ENCODE results near the gene POU3F1.

The POU3F1 gene

GRCh38 chr1:38073534-38074301 is 27.1 kb upstream of the POU3F1 start:
- Histone ChIP-seq H3K27ac (ENCODE audit: low read depth, low read length) (no peak overlapping the region), H3K4me1 (ENCODE audit: control insufficient read depth, insufficient read depth, low read length) (peaks cover 30% of the 10 kb centered on the region), H3K9ac (ENCODE audit: low read length) (peak overlapping the region; percentile 30), H3K9me3 (ENCODE audit: control insufficient read depth, insufficient read depth, low read depth, low read length) (no peaks in the 10 kb centered on the region), H3K27me3 (ENCODE audit: control insufficient read depth, insufficient read depth, low read length) (no peaks in the 10 kb centered on the region), H3K4me3 (ENCODE audit: low read depth, low read length) (no peak overlapping the region), H3K36me3 (ENCODE audit: control insufficient read depth, insufficient read depth, low read length) (no peaks in the 10 kb centered on the region)

DNA sequence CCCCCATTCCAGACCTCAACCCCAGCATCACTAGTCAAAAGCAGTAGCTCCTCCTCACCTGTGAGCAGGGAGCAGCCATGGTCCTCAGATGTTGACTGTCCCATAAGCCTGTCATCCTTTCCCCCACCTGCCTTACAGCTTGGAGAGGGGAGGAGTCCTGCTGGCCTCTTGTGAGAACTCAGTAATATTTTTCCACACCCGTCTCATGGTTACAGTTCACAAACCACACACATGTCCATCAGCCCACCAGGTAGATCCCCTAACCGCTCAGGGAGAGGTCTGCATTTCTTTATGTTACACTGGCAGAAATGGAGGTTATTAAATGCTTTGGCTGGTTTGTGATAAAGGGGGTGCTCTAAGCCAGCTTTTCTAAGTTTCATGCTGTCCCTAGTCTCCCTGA is 26.3 kb upstream of the POU3F1 start:
- no peak overlapping the region for H3K27ac ChIP-seq (ENCODE audit: low read depth, low read length)
- H3K9ac ChIP-seq (ENCODE audit: low read length) = no peak overlapping the region
- H3K9me3 ChIP-seq (ENCODE audit: control insufficient read depth, insufficient read depth, low read depth, low read length) = no peaks in the 10 kb centered on the region
- H3K36me3 ChIP-seq (ENCODE audit: control insufficient read depth, insufficient read depth, low read length) = no peaks in the 10 kb centered on the region
- H3K4me1 ChIP-seq (ENCODE audit: control insufficient read depth, insufficient read depth, low read length) = peaks cover 30% of the 10 kb centered on the region
- no peak overlapping the region for H3K4me3 ChIP-seq (ENCODE audit: low read depth, low read length)
- no peaks in the 10 kb centered on the region for H3K27me3 ChIP-seq (ENCODE audit: control insufficient read depth, insufficient read depth, low read length)

DNA sequence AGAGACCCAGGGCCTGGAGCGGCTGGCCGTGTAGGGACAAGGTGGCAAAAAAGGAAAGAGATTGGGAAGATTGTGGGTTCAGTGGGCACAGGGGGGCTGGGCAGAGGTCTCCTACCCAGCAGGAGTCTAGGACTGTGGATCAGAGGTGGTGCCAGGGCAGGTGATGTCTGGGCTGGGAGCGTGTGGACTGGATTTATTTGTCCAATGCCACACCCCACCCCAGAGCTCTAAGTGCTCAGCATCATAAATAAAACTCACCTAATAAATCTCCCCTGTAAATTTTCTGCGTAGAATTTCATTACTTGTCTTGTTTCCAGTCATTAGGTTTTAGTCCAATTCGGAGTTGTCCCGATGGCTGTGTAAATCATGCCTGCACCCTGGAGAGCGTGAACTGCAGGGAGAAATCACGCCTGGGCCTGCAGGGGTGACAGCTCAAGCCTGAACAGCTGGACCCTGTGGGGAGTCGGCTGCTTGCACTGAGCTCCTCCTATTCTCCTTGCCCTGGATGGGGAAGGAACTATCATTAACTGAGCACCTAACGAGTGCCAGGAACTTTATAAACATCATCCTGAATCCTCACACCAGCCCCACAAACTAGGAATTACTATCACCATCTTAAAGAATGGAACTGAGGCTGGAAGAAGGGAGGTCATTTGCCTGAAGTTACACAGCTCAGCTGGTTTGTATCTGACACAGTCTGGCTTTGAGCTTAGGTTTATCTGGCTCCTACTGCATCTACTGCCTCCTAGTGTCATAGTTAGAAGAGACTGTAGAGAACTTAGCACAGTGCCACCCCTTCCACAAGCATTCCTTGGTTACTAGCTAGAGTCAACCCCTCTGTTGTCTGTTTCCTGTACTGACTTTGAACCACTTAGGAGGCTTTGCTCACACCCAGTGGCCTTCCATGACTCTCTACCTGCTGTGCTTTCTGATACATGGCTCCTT is 25.0 kb upstream of the POU3F1 start:
- Histone ChIP-seq H3K4me1 (ENCODE audit: control insufficient read depth, insufficient read depth, low read length) (peaks cover 30% of the 10 kb centered on the region), H3K9ac (ENCODE audit: low read length) (no peak overlapping the region), H3K27me3 (ENCODE audit: control insufficient read depth, insufficient read depth, low read length) (no peaks in the 10 kb centered on the region), H3K27ac (ENCODE audit: low read depth, low read length) (no peak overlapping the region), H3K9me3 (ENCODE audit: control insufficient read depth, insufficient read depth, low read depth, low read length) (no peaks in the 10 kb centered on the region), H3K4me3 (ENCODE audit: low read depth, low read length) (no peak overlapping the region), H3K36me3 (ENCODE audit: control insufficient read depth, insufficient read depth, low read length) (no peaks in the 10 kb centered on the region)

DNA sequence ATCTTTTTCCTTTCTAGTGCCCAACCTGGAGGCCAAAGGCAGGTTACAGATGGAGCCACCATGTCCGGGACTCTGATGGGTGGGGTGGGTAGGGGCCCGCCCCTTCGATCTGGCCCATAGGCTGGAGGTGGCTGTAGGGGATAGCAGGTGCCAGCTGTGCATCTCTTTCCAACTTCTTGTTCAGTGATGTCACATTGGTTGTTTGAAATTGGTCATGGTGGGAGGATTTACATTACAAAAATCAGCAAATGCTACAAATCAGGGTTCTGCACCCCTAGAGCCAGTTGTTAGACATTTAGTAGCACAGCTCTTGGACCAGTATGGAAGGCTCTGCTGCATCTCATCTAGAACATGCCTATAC is 22.4 kb upstream of the POU3F1 start:
- H3K27me3 ChIP-seq (ENCODE audit: control insufficient read depth, insufficient read depth, low read length) = no peaks in the 10 kb centered on the region
- no peak overlapping the region for H3K9ac ChIP-seq (ENCODE audit: low read length)
- H3K36me3 ChIP-seq (ENCODE audit: control insufficient read depth, insufficient read depth, low read length) = no peaks in the 10 kb centered on the region
- H3K4me1 ChIP-seq (ENCODE audit: control insufficient read depth, insufficient read depth, low read length) = peaks cover 36% of the 10 kb centered on the region
- H3K9me3 ChIP-seq (ENCODE audit: control insufficient read depth, insufficient read depth, low read depth, low read length) = no peaks in the 10 kb centered on the region
- no peak overlapping the region for H3K27ac ChIP-seq (ENCODE audit: low read depth, low read length)
- no peak overlapping the region for H3K4me3 ChIP-seq (ENCODE audit: low read depth, low read length)

DNA sequence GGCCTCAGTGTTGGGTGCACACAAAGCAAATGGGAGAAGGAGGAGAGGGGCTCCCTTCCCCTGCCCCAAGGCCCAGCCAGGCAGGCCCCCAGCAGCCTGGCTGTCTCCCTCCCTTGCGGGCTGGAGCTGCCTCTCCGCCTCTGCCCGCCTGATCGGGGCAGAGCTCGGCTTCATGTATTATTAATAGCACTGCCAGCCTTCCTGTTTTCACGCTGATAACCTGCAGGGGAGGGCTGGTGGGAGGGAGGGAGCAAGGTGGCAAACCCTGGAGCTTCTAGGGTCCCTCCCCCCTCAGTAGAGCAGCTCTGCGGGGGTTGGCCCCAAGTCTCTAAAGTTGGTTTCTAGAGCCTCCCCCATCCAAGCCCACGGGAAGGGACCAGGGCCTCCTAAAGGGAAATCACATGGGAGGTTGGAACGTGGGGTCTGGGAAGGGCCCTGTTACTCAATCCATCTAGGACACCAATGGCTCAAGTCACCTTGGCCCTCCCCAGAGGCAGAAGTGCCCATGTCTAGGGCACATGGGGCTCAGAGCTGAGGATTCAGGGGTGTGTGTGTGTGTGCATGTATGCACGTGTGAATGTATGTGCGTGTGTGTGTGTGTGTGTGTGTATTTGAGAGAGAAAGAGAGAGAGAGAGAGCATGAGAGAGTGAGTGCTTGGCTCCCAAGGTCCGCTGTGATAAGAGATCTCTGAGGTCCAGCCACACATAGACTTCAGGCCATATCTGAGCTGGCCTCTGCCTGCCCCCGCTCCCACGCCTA is 21.8 kb upstream of the POU3F1 start:
- Histone ChIP-seq H3K36me3 (ENCODE audit: control insufficient read depth, insufficient read depth, low read length) (no peaks in the 10 kb centered on the region), H3K4me3 (ENCODE audit: low read depth, low read length) (no peak overlapping the region), H3K9ac (ENCODE audit: low read length) (no peak overlapping the region), H3K4me1 (ENCODE audit: control insufficient read depth, insufficient read depth, low read length) (peaks cover 35% of the 10 kb centered on the region), H3K27ac (ENCODE audit: low read depth, low read length) (no peak overlapping the region), H3K27me3 (ENCODE audit: control insufficient read depth, insufficient read depth, low read length) (no peaks in the 10 kb centered on the region), H3K9me3 (ENCODE audit: control insufficient read depth, insufficient read depth, low read depth, low read length) (no peaks in the 10 kb centered on the region)

GRCh38 chr1:38064197-38064903 is 17.8 kb upstream of the POU3F1 start:
- Histone ChIP-seq H3K4me1 (ENCODE audit: control insufficient read depth, insufficient read depth, low read length) (peaks cover 29% of the 10 kb centered on the region), H3K27me3 (ENCODE audit: control insufficient read depth, insufficient read depth, low read length) (no peaks in the 10 kb centered on the region), H3K27ac (ENCODE audit: low read depth, low read length) (no peak overlapping the region), H3K36me3 (ENCODE audit: control insufficient read depth, insufficient read depth, low read length) (no peaks in the 10 kb centered on the region), H3K9me3 (ENCODE audit: control insufficient read depth, insufficient read depth, low read depth, low read length) (no peaks in the 10 kb centered on the region), H3K4me3 (ENCODE audit: low read depth, low read length) (peak overlapping the region; percentile 8; the same call in 1 of the 2 replicates), H3K9ac (ENCODE audit: low read length) (peak overlapping the region; percentile 36)

- no peaks in the 10 kb centered on the region for H3K36me3 ChIP-seq (ENCODE audit: control insufficient read depth, insufficient read depth, low read length)
- H3K9ac ChIP-seq (ENCODE audit: low read length) = peak overlapping the region; percentile 36
- H3K27ac ChIP-seq (ENCODE audit: low read depth, low read length) = no peak overlapping the region
- H3K27me3 ChIP-seq (ENCODE audit: control insufficient read depth, insufficient read depth, low read length) = no peaks in the 10 kb centered on the region
- peak overlapping the region; percentile 8; the same call in 1 of the 2 replicates for H3K4me3 ChIP-seq (ENCODE audit: low read depth, low read length)
- H3K9me3 ChIP-seq (ENCODE audit: control insufficient read depth, insufficient read depth, low read depth, low read length) = no peaks in the 10 kb centered on the region
- peaks cover 32% of the 10 kb centered on the region for H3K4me1 ChIP-seq (ENCODE audit: control insufficient read depth, insufficient read depth, low read length)
Measured at GRCh38 chr1:38063616-38064015, 17.0 kb upstream of the POU3F1 start.

DNA sequence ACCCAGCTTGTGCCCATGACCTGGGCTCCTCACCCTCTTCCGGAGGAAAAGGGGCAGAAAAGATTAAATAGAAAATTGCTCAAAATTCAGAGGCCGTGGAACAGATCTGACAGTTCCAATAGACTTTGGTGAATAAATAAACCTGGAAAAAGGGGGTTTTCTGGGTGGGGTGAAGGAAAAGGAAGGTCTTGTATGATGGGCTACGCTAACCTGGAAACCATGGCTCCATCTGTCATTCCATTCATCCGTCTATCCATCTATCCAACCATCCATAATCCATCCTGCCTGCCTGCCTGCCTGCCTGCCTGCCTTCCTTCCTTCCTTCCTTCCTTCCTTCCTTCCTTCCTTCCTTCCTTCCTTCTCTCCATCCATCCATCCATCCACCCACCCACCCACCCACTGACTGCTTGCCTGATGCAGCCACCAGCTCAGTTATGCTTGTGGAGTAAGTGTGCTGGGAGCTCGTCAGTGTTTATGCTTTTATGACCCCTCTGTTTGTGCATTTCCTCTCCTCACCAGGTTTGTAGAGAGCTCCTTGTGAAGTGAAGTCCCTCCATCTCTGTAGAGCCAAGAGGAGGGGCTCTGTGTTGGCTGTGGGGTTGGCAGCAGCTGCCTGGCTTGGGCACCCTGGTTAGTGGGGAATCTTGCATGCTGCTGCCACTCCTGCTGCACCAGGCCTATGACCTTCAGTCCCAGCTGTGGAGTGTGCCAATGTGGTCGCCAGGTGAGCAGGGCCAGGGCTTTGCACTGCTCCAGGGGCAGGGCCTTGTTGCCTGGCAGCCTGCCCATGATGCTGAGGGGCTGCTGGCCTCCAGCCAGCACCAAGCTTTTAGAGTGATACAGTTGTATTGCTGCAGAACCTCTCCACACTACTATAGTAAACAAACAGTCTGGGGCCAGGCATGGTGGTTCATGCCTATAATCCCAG is 16.0 kb upstream of the POU3F1 start:
- peaks cover 32% of the 10 kb centered on the region for H3K4me1 ChIP-seq (ENCODE audit: control insufficient read depth, insufficient read depth, low read length)
- H3K9me3 ChIP-seq (ENCODE audit: control insufficient read depth, insufficient read depth, low read depth, low read length) = no peaks in the 10 kb centered on the region
- H3K27me3 ChIP-seq (ENCODE audit: control insufficient read depth, insufficient read depth, low read length) = no peaks in the 10 kb centered on the region
- no peak overlapping the region for H3K27ac ChIP-seq (ENCODE audit: low read depth, low read length)
- H3K4me3 ChIP-seq (ENCODE audit: low read depth, low read length) = no peak overlapping the region
- H3K9ac ChIP-seq (ENCODE audit: low read length) = no peak overlapping the region
- no peaks in the 10 kb centered on the region for H3K36me3 ChIP-seq (ENCODE audit: control insufficient read depth, insufficient read depth, low read length)

- no peaks in the 10 kb centered on the region for H3K9me3 ChIP-seq (ENCODE audit: control insufficient read depth, insufficient read depth, low read depth, low read length)
- no peak overlapping the region for H3K27ac ChIP-seq (ENCODE audit: low read depth, low read length)
- no peaks in the 10 kb centered on the region for H3K36me3 ChIP-seq (ENCODE audit: control insufficient read depth, insufficient read depth, low read length)
- H3K4me1 ChIP-seq (ENCODE audit: control insufficient read depth, insufficient read depth, low read length) = peaks cover 32% of the 10 kb centered on the region
- no peak overlapping the region for H3K9ac ChIP-seq (ENCODE audit: low read length)
- H3K27me3 ChIP-seq (ENCODE audit: control insufficient read depth, insufficient read depth, low read length) = no peaks in the 10 kb centered on the region
- H3K4me3 ChIP-seq (ENCODE audit: low read depth, low read length) = no peak overlapping the region
Measured at GRCh38 chr1:38061883-38062328, 15.3 kb upstream of the POU3F1 start.
